SU-DHL-6 (cell line): ENCODE data around the gene KRT81.

Source experiments
- H2AFZ ChIP-seq: fragments of 200-600 bp; sonication (generic); 2 replicates; pipeline ENCODE4 v1.6.1; 2014; ENCODE audit warnings: low read depth, mild to moderate bottlenecking, moderate library complexity, mixed read lengths, antibody characterized with exemption, low read length; ENCODE audit not compliant: severe bottlenecking
- H3F3A ChIP-seq: fragments of 200-600 bp; shearing (Covaris generic); 2 replicates; pipeline ENCODE4 v1.6.0; 2016; ENCODE audit warnings: antibody characterized with exemption, mild to moderate bottlenecking; ENCODE audit not compliant: insufficient read depth
- H3K27ac ChIP-seq: fragments of 200-600 bp; sonication (generic); 2 replicates; pipeline ENCODE4 v1.5.1; 2016; ENCODE audit warnings: low read depth, mild to moderate bottlenecking, low read length, moderate library complexity, mixed read lengths
- H3K27me3 ChIP-seq: fragments of 200-600 bp; sonication (generic), shearing (Covaris generic); 2 replicates; pipeline ENCODE4 v1.6.0; 2014; ENCODE audit warnings: mild to moderate bottlenecking, low read length
- H3K36me3 ChIP-seq: fragments of 200-600 bp; sonication (generic); 2 replicates; pipeline ENCODE4 v1.6.1; 2014; ENCODE audit warnings: mild to moderate bottlenecking, low read length, mixed read lengths
- H3K4me2 ChIP-seq: fragments of 300-600, 200-600 bp; shearing (Covaris generic), sonication (generic); 2 replicates; pipeline ENCODE4 v1.6.0; 2014; ENCODE audit warnings: low read length, low read depth, mild to moderate bottlenecking; ENCODE audit not compliant: poor library complexity, severe bottlenecking
- H3K4me3 ChIP-seq: fragments of 200-600 bp; sonication (generic); 2 replicates; pipeline ENCODE4 v1.5.1; 2014; ENCODE audit warnings: antibody characterized with exemption, low read length, mild to moderate bottlenecking, mixed read lengths; ENCODE audit not compliant: insufficient read depth, poor library complexity, severe bottlenecking
- H3K79me2 ChIP-seq: fragments of 200-600 bp; sonication (generic); 2 replicates; pipeline ENCODE4 v1.6.1; 2014; ENCODE audit warnings: mild to moderate bottlenecking, low read length, moderate library complexity; ENCODE audit not compliant: insufficient read depth
- H3K9ac ChIP-seq: fragments of 200-600 bp; sonication (generic); 2 replicates; pipeline ENCODE4 v1.7.0; 2014; ENCODE audit warnings: mild to moderate bottlenecking, low read length
- H3K9me2 ChIP-seq: fragments of 200-600 bp; sonication (generic); replicated peaks from 2 replicates; pipeline ENCODE4 v1.6.1; 2014; ENCODE audit warnings: low read length; ENCODE audit not compliant: insufficient read depth
- H3K9me3 ChIP-seq: fragments of 200-600 bp; sonication (generic); 2 replicates; pipeline ENCODE4 v1.6.1; 2014; ENCODE audit warnings: low read length, mixed read lengths; ENCODE audit not compliant: insufficient read depth
- H4K20me1 ChIP-seq: fragments of 200-600 bp; sonication (generic); 2 replicates; pipeline ENCODE4 v1.6.1; 2014; ENCODE audit warnings: low read depth, mild to moderate bottlenecking, antibody characterized with exemption, low read length, moderate library complexity, mixed read lengths
- EZH2phosphoT487 ChIP-seq: fragments of 200-600 bp; sonication (generic), shearing (Covaris generic); conservative IDR thresholded peaks from 2 replicates; pipeline ENCODE4 v1.6.1; 2018; ENCODE audit warnings: mild to moderate bottlenecking, antibody characterized with exemption, low read length, moderate library complexity, mixed read lengths
- TF ChIP-seq, protein P1 (sequence below): fragments of 200-600 bp; sonication (generic); IDR thresholded peaks from one replicate; pipeline ENCODE4 v1.5.1; 2017; ENCODE audit warnings: antibody characterized with exemption, mild to moderate bottlenecking, low read length, moderate library complexity; ENCODE audit not compliant: insufficient read depth, poor library complexity, severe bottlenecking

KRT81 gene

DNA sequence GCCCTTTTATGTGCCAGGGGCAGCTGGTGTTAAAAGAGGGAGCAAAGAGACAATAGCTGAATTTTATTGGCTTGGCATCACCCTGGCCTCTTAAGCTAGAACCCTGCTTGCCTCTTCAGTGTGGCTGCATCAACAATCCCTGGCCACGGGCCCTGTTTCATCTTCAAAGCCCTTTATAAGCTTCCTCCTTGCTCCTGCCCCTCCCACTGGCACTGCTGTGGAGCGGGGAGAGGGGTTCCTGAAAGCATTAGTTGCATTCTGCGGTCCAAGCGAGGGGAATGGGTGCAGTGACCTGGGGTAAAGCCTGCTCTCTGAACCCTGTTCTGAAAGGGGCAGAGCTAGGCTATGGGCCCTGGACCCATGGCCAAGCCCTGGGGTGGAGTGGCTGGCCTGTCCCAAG is 30.1 kb upstream of the KRT81 start:
- Histone ChIP-seq H3K4me2 (no peak overlapping the region), H3K27me3 (no peaks in the 10 kb centered on the region), H3K9me3 (no peaks in the 10 kb centered on the region), H3K79me2 (no peaks in the 10 kb centered on the region), H3K9ac (no peak overlapping the region), H3K27ac (no peak overlapping the region), H3K36me3 (no peaks in the 10 kb centered on the region), H3K9me2 (no peaks in the 10 kb centered on the region), H4K20me1 (no peaks in the 10 kb centered on the region), H2AFZ (no peak overlapping the region), H3K4me3 (no peak overlapping the region), H3F3A (no peaks in the 10 kb centered on the region)
- no peak for TF ChIP-seq EZH2phosphoT487
- TF ChIP-seq, protein P1, sequence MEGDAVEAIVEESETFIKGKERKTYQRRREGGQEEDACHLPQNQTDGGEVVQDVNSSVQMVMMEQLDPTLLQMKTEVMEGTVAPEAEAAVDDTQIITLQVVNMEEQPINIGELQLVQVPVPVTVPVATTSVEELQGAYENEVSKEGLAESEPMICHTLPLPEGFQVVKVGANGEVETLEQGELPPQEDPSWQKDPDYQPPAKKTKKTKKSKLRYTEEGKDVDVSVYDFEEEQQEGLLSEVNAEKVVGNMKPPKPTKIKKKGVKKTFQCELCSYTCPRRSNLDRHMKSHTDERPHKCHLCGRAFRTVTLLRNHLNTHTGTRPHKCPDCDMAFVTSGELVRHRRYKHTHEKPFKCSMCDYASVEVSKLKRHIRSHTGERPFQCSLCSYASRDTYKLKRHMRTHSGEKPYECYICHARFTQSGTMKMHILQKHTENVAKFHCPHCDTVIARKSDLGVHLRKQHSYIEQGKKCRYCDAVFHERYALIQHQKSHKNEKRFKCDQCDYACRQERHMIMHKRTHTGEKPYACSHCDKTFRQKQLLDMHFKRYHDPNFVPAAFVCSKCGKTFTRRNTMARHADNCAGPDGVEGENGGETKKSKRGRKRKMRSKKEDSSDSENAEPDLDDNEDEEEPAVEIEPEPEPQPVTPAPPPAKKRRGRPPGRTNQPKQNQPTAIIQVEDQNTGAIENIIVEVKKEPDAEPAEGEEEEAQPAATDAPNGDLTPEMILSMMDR = no peak

DNA sequence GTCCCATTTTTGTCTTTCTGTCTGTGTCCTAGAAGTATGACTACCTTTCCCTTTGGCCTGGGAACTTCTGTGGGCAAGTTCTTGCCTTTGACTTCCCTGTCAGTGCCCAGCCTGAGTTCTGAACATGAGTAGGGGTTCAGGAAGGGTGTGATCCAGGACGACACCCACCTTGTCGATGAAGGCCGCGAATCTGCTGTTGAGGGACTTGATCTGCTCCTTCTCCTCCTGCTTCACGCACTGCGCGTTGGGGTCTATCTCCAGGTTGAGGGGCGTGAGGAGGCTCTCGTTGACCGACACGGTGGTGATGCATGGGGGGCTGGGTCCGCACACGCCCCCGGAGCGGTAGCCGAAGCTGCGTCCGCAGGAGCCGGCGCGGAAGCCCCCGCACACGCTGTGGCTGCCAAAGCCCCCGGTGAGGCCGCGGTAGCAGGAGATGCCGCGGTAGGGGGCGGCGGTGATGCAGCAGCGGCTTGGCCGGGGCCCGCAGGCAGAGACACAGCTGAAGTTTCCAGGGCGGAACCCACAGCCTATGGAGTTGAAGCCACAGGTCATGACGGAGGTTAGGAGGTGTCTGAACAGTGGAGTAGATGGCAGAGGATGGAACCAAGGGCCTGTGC is 29.6 kb upstream of the KRT81 start, which contains the start of gene KRT83:
Gene KRT83 (minus strand): TSS at position 615 of the 617 bp plus-strand sequence. CDS start 63 bp downstream, at position 552.
- no peak within 1 kb of the TSS for H3K9ac ChIP-seq
- H3K4me3 ChIP-seq = no peak within 1 kb of the TSS
- no peaks in the 10 kb centered on the region for H3K36me3 ChIP-seq
- H3K4me2 ChIP-seq = no peak within 1 kb of the TSS
- no peaks in the 10 kb centered on the region for H3K79me2 ChIP-seq
- TF ChIP-seq, protein P1 = no peak
- TF ChIP-seq EZH2phosphoT487 = no peak
- H3K27me3 ChIP-seq = no peaks in the 10 kb centered on the region
- H3F3A ChIP-seq = no peaks in the 10 kb centered on the region
- no peak within 1 kb of the TSS for H2AFZ ChIP-seq
- H3K27ac ChIP-seq = no peak within 1 kb of the TSS
- no peaks in the 10 kb centered on the region for H3K9me3 ChIP-seq
- no peaks in the 10 kb centered on the region for H3K9me2 ChIP-seq
- no peaks in the 10 kb centered on the region for H4K20me1 ChIP-seq

DNA sequence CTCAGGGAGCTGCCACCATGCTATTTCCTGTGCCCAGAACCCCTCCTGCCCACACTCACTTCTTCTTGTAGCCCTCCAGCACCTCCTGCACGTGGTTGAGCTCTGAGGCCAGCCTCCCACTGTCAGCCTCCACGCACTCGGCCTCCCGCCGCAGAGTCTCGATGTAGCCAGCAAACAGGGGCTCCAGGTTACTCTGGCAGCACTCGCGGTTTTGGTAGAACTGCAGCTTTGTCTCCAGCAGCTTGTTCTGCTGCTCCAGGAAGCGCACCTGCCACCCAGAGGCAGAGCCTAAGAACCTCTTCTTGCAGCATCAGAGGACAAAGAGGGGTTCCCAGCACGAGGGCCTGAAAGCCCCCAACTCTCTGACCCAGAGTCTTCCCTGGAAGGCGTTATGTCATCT is 27.8 kb upstream of the KRT81 start:
- no peaks in the 10 kb centered on the region for H3K27me3 ChIP-seq
- no peaks in the 10 kb centered on the region for H4K20me1 ChIP-seq
- H3K4me3 ChIP-seq = no peak overlapping the region
- TF ChIP-seq, protein P1 = no peak
- no peak for TF ChIP-seq EZH2phosphoT487
- H2AFZ ChIP-seq = no peak overlapping the region
- no peak overlapping the region for H3K9ac ChIP-seq
- no peak overlapping the region for H3K27ac ChIP-seq
- no peaks in the 10 kb centered on the region for H3K36me3 ChIP-seq
- no peaks in the 10 kb centered on the region for H3K9me3 ChIP-seq
- no peaks in the 10 kb centered on the region for H3K79me2 ChIP-seq
- H3F3A ChIP-seq = no peaks in the 10 kb centered on the region
- no peak overlapping the region for H3K4me2 ChIP-seq
- H3K9me2 ChIP-seq = no peaks in the 10 kb centered on the region
